Endothelial cell of umbilical vein (primary cell): ENCODE data around the gene XIRP1. TPM values are rescaled to one million over a fixed set of nuclear protein-coding genes. Genes with fewer than 3 reads are reported as not detected.

Source experiments
- BruUV-seq: library from RNA; stranded (reverse); fragments of 400-500 nt; replicated peaks from 2 replicates; lab custom pipeline; 2021; lab: Mats Ljungman, UMichigan
- CTCF ChIA-PET: fragments of 300-600, 350-600 bp; sonication (Branson Sonifier 250); formaldehyde crosslinking; loops from one replicate; lab custom pipeline; 2021; ENCODE audit warnings: antibody characterized with exemption, inconsistent platforms; lab: Charles Lee
- POLR2A ChIA-PET: fragments of 300-600, 350-600 bp; sonication (Branson Sonifier 250); formaldehyde crosslinking; loops from one replicate; lab custom pipeline; 2021; ENCODE audit warnings: antibody characterized with exemption, inconsistent platforms; lab: Charles Lee
- DNase-seq: peaks from one replicate; pipeline ENCODE4 v3.0.0-alpha.2; 2011; ENCODE audit warnings: low read depth, low spot score
- FAIRE-seq: peaks from 2 replicates; lab custom pipeline; 2011; peaks lifted over from hg19 to GRCh38; lab: Jason Lieb, UNC
- H2AFZ ChIP-seq: 2 replicates; pipeline ENCODE4 v1.6.0; 2012; ENCODE audit warnings: low read depth, low read length, control low read depth, inconsistent platforms
- H3K27ac ChIP-seq: 2 replicates; pipeline ENCODE4 v1.5.1; 2011; ENCODE audit warnings: low read depth, mild to moderate bottlenecking, control low read depth, low read length, moderate library complexity; ENCODE audit not compliant: insufficient read depth
- H3K27me3 ChIP-seq, 2 experiments: 2 replicates each; pipeline versions ENCODE4 v1.6.0 to v1.6.1; 2011; ENCODE audit warnings: low read length in 2 of 2, mixed read lengths in 1 of 2; ENCODE audit not compliant: control insufficient read depth in 2 of 2, insufficient read depth in 2 of 2
- H3K36me3 ChIP-seq, 2 experiments: 2 replicates in 1 of 2; 3 replicates in 1 of 2; pipeline ENCODE4 v1.5.1; 2011; ENCODE audit warnings: low read length in 2 of 2, mild to moderate bottlenecking in 1 of 2, moderate library complexity in 1 of 2; ENCODE audit not compliant: control insufficient read depth in 2 of 2, insufficient read depth in 2 of 2; ENCODE audit errors: extremely low read depth in 1 of 2
- H3K4me1 ChIP-seq: 3 replicates; pipeline ENCODE4 v1.5.1; 2011; ENCODE audit warnings: mild to moderate bottlenecking, low read length; ENCODE audit not compliant: control insufficient read depth, insufficient read depth; ENCODE audit errors: extremely low read depth
- H3K4me2 ChIP-seq: 2 replicates; pipeline ENCODE4 v1.6.1; 2011; ENCODE audit warnings: low read length, control low read depth, mixed read lengths; ENCODE audit not compliant: insufficient read depth
- H3K4me3 ChIP-seq, 3 experiments: fragments of 200-600 bp in 1 of 3; sonication (generic), shearing (Covaris generic) in 1 of 3; replicated peaks in 1 of 3; 2 replicates each; pipeline ENCODE4 v1.5.1; 2011 to 2016; ENCODE audit warnings: control low read depth in 3 of 3, low read length in 3 of 3, mild to moderate bottlenecking in 2 of 3, inconsistent platforms in 1 of 3, low read depth in 1 of 3, moderate library complexity in 1 of 3; ENCODE audit not compliant: insufficient read depth in 1 of 3
- H3K79me2 ChIP-seq: 2 replicates; pipeline ENCODE4 v1.6.0; 2012; ENCODE audit warnings: low read length, inconsistent platforms; ENCODE audit not compliant: control insufficient read depth, insufficient read depth
- H3K9ac ChIP-seq: replicated peaks from 2 replicates; pipeline ENCODE3; 2011; ENCODE audit warnings: low read length, control low read depth; ENCODE audit not compliant: insufficient read depth; ENCODE audit errors: extremely low read depth
- H3K9me1 ChIP-seq: replicated peaks from 3 replicates; pipeline ENCODE4 v1.6.0; 2011; ENCODE audit warnings: mild to moderate bottlenecking, low read length; ENCODE audit not compliant: control insufficient read depth, insufficient read depth; ENCODE audit errors: extremely low read depth
- H3K9me3 ChIP-seq: replicated peaks from 2 replicates; pipeline ENCODE4 v1.5.1; 2012; ENCODE audit warnings: low read length, inconsistent platforms; ENCODE audit not compliant: control insufficient read depth, insufficient read depth
- H4K20me1 ChIP-seq: replicated peaks from 2 replicates; pipeline ENCODE3; 2011; ENCODE audit warnings: mild to moderate bottlenecking, low read length; ENCODE audit not compliant: control insufficient read depth, insufficient read depth; ENCODE audit errors: extremely low read depth
- CTCF ChIP-seq, 2 donors: IDR thresholded peaks; 1 replicate in 1 of 2; 2 replicates in 1 of 2; pipeline ENCODE4 v1.5.1; 2011; ENCODE audit warnings: low read length in 2 of 2, mild to moderate bottlenecking in 2 of 2, moderate library complexity in 2 of 2, control low read depth in 1 of 2, inconsistent platforms in 1 of 2, low read depth in 1 of 2; ENCODE audit not compliant: insufficient read depth in 1 of 2; ENCODE audit errors: extremely low read depth in 1 of 2
- EZH2 ChIP-seq: IDR thresholded peaks from 2 replicates; pipeline ENCODE4 v1.6.1; 2012; ENCODE audit warnings: borderline replicate concordance, low read depth, mild to moderate bottlenecking, moderate library complexity, low read length, inconsistent platforms; ENCODE audit not compliant: severe bottlenecking
- FOS ChIP-seq: IDR thresholded peaks from 2 replicates; pipeline ENCODE4 v1.6.1; 2011; ENCODE audit warnings: mild to moderate bottlenecking, low read length, moderate library complexity, borderline replicate concordance; ENCODE audit not compliant: insufficient read depth
- GATA2 ChIP-seq: IDR thresholded peaks from 2 replicates; pipeline ENCODE4 v1.7.0; 2011; ENCODE audit warnings: low read depth, mild to moderate bottlenecking, moderate library complexity, mixed read lengths, low read length; ENCODE audit not compliant: insufficient read length, insufficient read depth
- JUN ChIP-seq: IDR thresholded peaks from 2 replicates; pipeline ENCODE4 v1.6.1; 2011; ENCODE audit warnings: borderline replicate concordance, low read depth; ENCODE audit not compliant: insufficient read length, insufficient read depth
- MYC ChIP-seq: IDR thresholded peaks from one replicate; pipeline ENCODE4 v1.6.1; 2011; ENCODE audit warnings: mild to moderate bottlenecking, low read depth, low read length
- POLR2A ChIP-seq: IDR thresholded peaks from 2 replicates; pipeline ENCODE4 v1.6.1; 2012; ENCODE audit warnings: low read depth, mild to moderate bottlenecking, control low read depth, low read length
- POLR2AphosphoS5 ChIP-seq: IDR thresholded peaks from 2 replicates; pipeline ENCODE4 v1.6.1; 2012; ENCODE audit warnings: low read depth, mild to moderate bottlenecking, control low read depth, low read length, moderate library complexity; ENCODE audit not compliant: insufficient read depth
- dilution Hi-C: fragments of 300-500 bp; cut with MboI; formaldehyde crosslinking; loops from one replicate; pipeline ENCODE4 v1.15.0; 2019; ENCODE audit warnings: low sequenced_read_pairs; ENCODE audit not compliant: extremely low pct_ligation_motif_present
- intact Hi-C: fragments of 100-400 bp; cut with micrococcal nuclease; formaldehyde crosslinking; loops from one replicate; pipeline ENCODE4 v1.10.0; 2022
- polyA plus RNA-seq, 4 experiments: library from polyadenylated mRNA; depleted of rRNA in 3 of 4; stranded (reverse) in 3 of 4; unstranded in 1 of 4; fragments of >200 nt; gene quantifications; 2 replicates each; pipeline versions ENCODE4 v1.2.1 to v1.2.3, GENCODE V29; 2011 to 2012; ENCODE audit warnings: missing spikeins in 1 of 4
- total RNA-seq: library from RNA; stranded (reverse); gene quantifications from 2 replicates; pipeline ENCODE4 v1.2.3, GENCODE V29; 2021
- TF ChIP-seq, protein P1 (sequence below): IDR thresholded peaks from 2 replicates; pipeline ENCODE4 v1.6.1; 2011; ENCODE audit not compliant: insufficient read depth, insufficient read length

The XIRP1 gene
- total and polyA plus RNA-seq, 2 donors (not counting 3 experiments of a cell fraction or from before 2014, with no cell fraction given) = not detected

- H3K9ac ChIP-seq = no peak overlapping the region
- no TSS peak for BruUV-seq
- no peaks in the 10 kb centered on the region for H3K9me1 ChIP-seq
- H2AFZ ChIP-seq = no peak overlapping the region
- dilution Hi-C loops (no loop called here), intact Hi-C loops (no loop called here)
- no peak overlapping the region for H3K27ac ChIP-seq
- no peak overlapping the region for H3K4me3 ChIP-seq
- ChIA-PET POLR2A (no interaction called here), CTCF (interaction anchor here (1.5 to 2.2 kb wide), 2 partner anchors 11 kb away, joined by 5 read pairs; no protein-coding TSS in a partner anchor)
- H3K79me2 ChIP-seq = no peaks in the 10 kb centered on the region
- no peak for FAIRE-seq
- no peaks in the 10 kb centered on the region for H3K4me1 ChIP-seq
- H4K20me1 ChIP-seq = no peaks in the 10 kb centered on the region
- no peak for DNase-seq
- TF ChIP-seq JUN = no peak
- peaks cover 23 to 36% of the 10 kb centered on the region in 2 experiments for H3K27me3 ChIP-seq
- H3K4me2 ChIP-seq = no peak overlapping the region
- H3K9me3 ChIP-seq = no peaks in the 10 kb centered on the region
- no peaks in the 10 kb centered on the region for H3K36me3 ChIP-seq
Measured at GRCh38 chr3:39234651-39235050, 42.3 kb upstream of the XIRP1 start.

DNA sequence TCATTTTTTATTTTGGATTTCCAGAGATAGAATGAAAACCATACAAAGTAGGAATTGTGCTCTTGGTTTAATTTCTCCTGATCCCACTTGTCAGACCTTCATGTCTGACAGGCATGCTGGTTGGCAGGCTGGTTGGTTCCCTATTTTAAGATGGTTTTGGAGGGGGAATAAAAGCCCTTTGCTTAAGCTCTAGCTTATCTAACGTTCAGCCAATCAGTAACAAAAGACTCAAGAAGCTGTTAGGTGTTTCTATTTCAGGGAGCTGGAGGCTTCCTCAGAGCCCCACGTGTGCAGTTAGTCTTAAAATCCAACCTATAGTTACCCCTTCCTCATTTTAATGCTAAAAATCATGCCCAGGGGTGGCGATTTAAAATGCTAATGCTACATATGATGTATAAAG, 40.5 kb upstream of the XIRP1 start:
- Histone ChIP-seq H3K4me1 (no peaks in the 10 kb centered on the region), H2AFZ (no peak overlapping the region), H3K9me3 (no peaks in the 10 kb centered on the region), H3K36me3 (no peaks in the 10 kb centered on the region), H3K9me1 (no peaks in the 10 kb centered on the region), H4K20me1 (no peaks in the 10 kb centered on the region), H3K27me3 (peaks cover 21 to 24% of the 10 kb centered on the region in 2 experiments), H3K9ac (no peak overlapping the region), H3K4me2 (no peak overlapping the region), H3K79me2 (no peaks in the 10 kb centered on the region), H3K4me3 (no peak overlapping the region), H3K27ac (no peak overlapping the region)
- BruUV-seq = no TSS peak
- CTCF ChIA-PET = interaction anchor here (1.2 to 2.2 kb wide), 2 partner anchors 13 to 55 kb away, joined by 3 to 5 read pairs; no protein-coding TSS in a partner anchor
- POLR2A ChIA-PET = no interaction called here
- dilution Hi-C loops = no loop called here
- intact Hi-C loops = no loop called here
- DNase-seq = no peak
- TF ChIP-seq FOS = no peak
- no peak for TF ChIP-seq POLR2A
- no peak for TF ChIP-seq POLR2AphosphoS5
- no peak for TF ChIP-seq JUN
- TF ChIP-seq, protein P1, sequence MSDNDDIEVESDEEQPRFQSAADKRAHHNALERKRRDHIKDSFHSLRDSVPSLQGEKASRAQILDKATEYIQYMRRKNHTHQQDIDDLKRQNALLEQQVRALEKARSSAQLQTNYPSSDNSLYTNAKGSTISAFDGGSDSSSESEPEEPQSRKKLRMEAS = no peak
- no peak for TF ChIP-seq EZH2
- no peak for TF ChIP-seq GATA2
- TF ChIP-seq CTCF (IDR thresholded peaks at IDR 0.05; ENCODE audit: extremely low read depth in 1 of 2, insufficient read depth in 1 of 2, low read depth in 1 of 2, low read length in 2 of 2) = no peak
- no peak for TF ChIP-seq MYC
- FAIRE-seq = no peak
